Endodermal cell (in vitro differentiated cells): ENCODE results near the gene LHFPL3. TPM values are rescaled to one million over a fixed set of nuclear protein-coding genes. Genes with fewer than 3 reads are reported as not detected.

Experiments
- DNase-seq: peaks from one replicate; pipeline ENCODE4 v3.0.0-alpha.2; 2017
- H3K27ac ChIP-seq: 2 replicates; pipeline ENCODE4 v1.5.1; 2013; ENCODE audit warnings: mild to moderate bottlenecking, low read depth, low read length, moderate library complexity
- H3K27me3 ChIP-seq: 2 replicates; pipeline ENCODE4 v1.6.1; 2013; ENCODE audit warnings: mild to moderate bottlenecking, low read length, moderate library complexity; ENCODE audit not compliant: insufficient read depth, control insufficient read depth, poor library complexity, severe bottlenecking
- H3K36me3 ChIP-seq: 2 replicates; pipeline ENCODE4 v1.7.0; 2013; ENCODE audit warnings: mild to moderate bottlenecking, low read length, moderate library complexity; ENCODE audit not compliant: control insufficient read depth, insufficient read depth
- H3K4me1 ChIP-seq: one replicate; pipeline ENCODE4 v1.7.0; 2013; ENCODE audit warnings: low read length; ENCODE audit not compliant: control insufficient read depth, insufficient read depth
- H3K4me3 ChIP-seq: 2 replicates; pipeline ENCODE4 v1.5.1; 2013; ENCODE audit warnings: mild to moderate bottlenecking, low read length, moderate library complexity
- H3K9ac ChIP-seq: 2 replicates; pipeline ENCODE4 v1.6.1; 2013; ENCODE audit warnings: mild to moderate bottlenecking, low read length, moderate library complexity; ENCODE audit not compliant: poor library complexity, severe bottlenecking; ENCODE audit errors: extremely low read depth
- H3K9me3 ChIP-seq: 2 replicates; pipeline ENCODE4 v1.6.1; 2013; ENCODE audit warnings: mild to moderate bottlenecking, low read length, moderate library complexity; ENCODE audit not compliant: control insufficient read depth
- H3K27ac Mint-ChIP-seq: 2 replicates; pipeline ENCODE4 v1.8.0; 2020; ENCODE audit warnings: mixed read lengths
- H3K27me3 Mint-ChIP-seq: 2 replicates; pipeline ENCODE4 v1.8.0; 2021; ENCODE audit warnings: mild to moderate bottlenecking, mixed read lengths; ENCODE audit not compliant: insufficient read depth
- H3K36me3 Mint-ChIP-seq: 2 replicates; pipeline ENCODE4 v1.8.0; 2020; ENCODE audit warnings: low read depth, mixed read lengths
- H3K4me1 Mint-ChIP-seq: 2 replicates; pipeline ENCODE4 v1.8.0; 2020; ENCODE audit warnings: mixed read lengths
- H3K4me3 Mint-ChIP-seq: 2 replicates; pipeline ENCODE4 v1.8.0; 2020; ENCODE audit warnings: mild to moderate bottlenecking, moderate library complexity, mixed read lengths
- H3K9me3 Mint-ChIP-seq: 2 replicates; pipeline ENCODE4 v1.8.0; 2020; ENCODE audit warnings: mild to moderate bottlenecking, mixed read lengths
- CTCF ChIP-seq: fragments of 200-600 bp; sonication (generic); conservative IDR thresholded peaks from 2 replicates; pipeline ENCODE4 v1.5.0; 2021; ENCODE audit warnings: antibody characterized with exemption, mild to moderate bottlenecking
- WGBS, 2 experiments: methylation state at CpG; one replicate each; pipeline versions ENCODE4 v1.1.5 to v1.1.7; 2013; ENCODE audit warnings: missing lambda C conversion rate in 2 of 2, mixed read lengths in 1 of 2; ENCODE audit not compliant: insufficient coverage in 1 of 2, insufficient read length in 1 of 2; 5-methylcytosine and 5-hydroxymethylcytosine counted together
- total RNA-seq, 2 donors: library from RNA; stranded (reverse); fragmentation: NEBNext Ultra II Directional in 1 of 2; extraction: Animal tissue kit (Norgen Biotek cat#: 25700) in 1 of 2; gene quantifications; 2 replicates in 1 of 2; 3 replicates in 1 of 2; pipeline ENCODE4 v1.2.1, GENCODE V29; 2021

LHFPL3 gene
- total RNA-seq, 2 donors from 2014 or later = not detected

- no peak for TF ChIP-seq CTCF
- no peak overlapping the region for H3K4me3 Mint-ChIP-seq
- Histone ChIP-seq H3K9ac (no peak overlapping the region), H3K9me3 (no peaks in the 10 kb centered on the region), H3K4me1 (no peaks in the 10 kb centered on the region), H3K36me3 (no peaks in the 10 kb centered on the region), H3K4me3 (no peak overlapping the region), H3K27me3 (no peaks in the 10 kb centered on the region), H3K27ac (no peak overlapping the region)
- H3K27me3 Mint-ChIP-seq = no peaks in the 10 kb centered on the region
- H3K4me1 Mint-ChIP-seq = peaks cover 4% of the 10 kb centered on the region
- H3K27ac Mint-ChIP-seq = no peak overlapping the region
- H3K36me3 Mint-ChIP-seq = no peaks in the 10 kb centered on the region
- peaks cover 9% of the 10 kb centered on the region for H3K9me3 Mint-ChIP-seq
- no peak for DNase-seq
Measured at GRCh38 chr7:104395162-104395561, 66.8 kb downstream of the LHFPL3 start.

- peak; percentile 49 for DNase-seq
- no peaks in the 10 kb centered on the region for H3K27me3 ChIP-seq
- H3K9me3 ChIP-seq = no peaks in the 10 kb centered on the region
- no peaks in the 10 kb centered on the region for H3K36me3 ChIP-seq
- no peaks in the 10 kb centered on the region for H3K4me1 ChIP-seq
- no peaks in the 10 kb centered on the region for H3K9me3 Mint-ChIP-seq
- H3K4me3 ChIP-seq = no peak overlapping the region
- H3K27ac ChIP-seq = no peak overlapping the region
- no peak overlapping the region for H3K9ac ChIP-seq
- H3K4me3 Mint-ChIP-seq = no peak overlapping the region
- no peaks in the 10 kb centered on the region for H3K36me3 Mint-ChIP-seq
- 60 to 76% methylated on average over 1 to 4 of the region's 4 CpGs for WGBS, 2 experiments
- H3K27ac Mint-ChIP-seq = no peak overlapping the region
- H3K4me1 Mint-ChIP-seq = peaks cover 4% of the 10 kb centered on the region
- no peaks in the 10 kb centered on the region for H3K27me3 Mint-ChIP-seq
- TF ChIP-seq CTCF = no peak
Measured at GRCh38 chr7:104397442-104397841, 69.0 kb downstream of the LHFPL3 start.

DNA sequence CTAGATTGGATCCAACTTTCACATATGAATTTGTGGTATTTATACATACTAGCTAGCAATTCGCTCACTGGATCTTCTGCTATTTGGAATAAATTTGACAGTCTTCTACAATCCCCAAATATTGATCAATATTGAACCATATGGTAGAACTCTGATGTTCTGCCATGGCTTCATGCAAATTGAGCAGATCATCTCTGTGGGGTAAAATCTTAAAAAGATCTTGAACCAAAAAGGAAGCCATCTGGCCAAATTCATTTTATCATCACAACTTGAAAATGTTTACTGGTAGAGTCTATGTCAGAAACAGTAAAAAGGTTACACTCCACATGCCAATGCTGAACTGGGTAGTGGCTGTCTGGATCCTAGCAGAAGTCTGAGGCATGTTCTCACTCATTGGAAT is 80.0 kb downstream of the LHFPL3 start:
- no peak overlapping the region for H3K9ac ChIP-seq
- Mint-ChIP-seq H3K4me1 (no peaks in the 10 kb centered on the region), H3K4me3 (no peak overlapping the region), H3K36me3 (no peaks in the 10 kb centered on the region), H3K27me3 (no peaks in the 10 kb centered on the region), H3K27ac (no peak overlapping the region), H3K9me3 (no peaks in the 10 kb centered on the region)
- no peaks in the 10 kb centered on the region for H3K9me3 ChIP-seq
- no peak for DNase-seq
- no peaks in the 10 kb centered on the region for H3K27me3 ChIP-seq
- H3K4me3 ChIP-seq = no peak overlapping the region
- no peaks in the 10 kb centered on the region for H3K4me1 ChIP-seq
- WGBS, 2 experiments = 79 to 100% methylated on average over 1 of the region's 1 CpG
- TF ChIP-seq CTCF = no peak
- no peak overlapping the region for H3K27ac ChIP-seq
- no peaks in the 10 kb centered on the region for H3K36me3 ChIP-seq
